GM18909 (cell line): Measurements from ENCODE around the gene ZNF562.
"Not testable (repeated sequence)": the region's sequence is repeated elsewhere in the genome, so short reads cannot be mapped to it uniquely, and the experiment has no call there.

Source experiments
- ATAC-seq: cut with Tn5 transposase; IDR thresholded peaks from one replicate; pipeline ENCODE4 v1.9.1; 2021; ENCODE audit warnings: mild to moderate bottlenecking; ENCODE audit not compliant: unreplicated experiment, poor library complexity

ZNF562 gene

DNA sequence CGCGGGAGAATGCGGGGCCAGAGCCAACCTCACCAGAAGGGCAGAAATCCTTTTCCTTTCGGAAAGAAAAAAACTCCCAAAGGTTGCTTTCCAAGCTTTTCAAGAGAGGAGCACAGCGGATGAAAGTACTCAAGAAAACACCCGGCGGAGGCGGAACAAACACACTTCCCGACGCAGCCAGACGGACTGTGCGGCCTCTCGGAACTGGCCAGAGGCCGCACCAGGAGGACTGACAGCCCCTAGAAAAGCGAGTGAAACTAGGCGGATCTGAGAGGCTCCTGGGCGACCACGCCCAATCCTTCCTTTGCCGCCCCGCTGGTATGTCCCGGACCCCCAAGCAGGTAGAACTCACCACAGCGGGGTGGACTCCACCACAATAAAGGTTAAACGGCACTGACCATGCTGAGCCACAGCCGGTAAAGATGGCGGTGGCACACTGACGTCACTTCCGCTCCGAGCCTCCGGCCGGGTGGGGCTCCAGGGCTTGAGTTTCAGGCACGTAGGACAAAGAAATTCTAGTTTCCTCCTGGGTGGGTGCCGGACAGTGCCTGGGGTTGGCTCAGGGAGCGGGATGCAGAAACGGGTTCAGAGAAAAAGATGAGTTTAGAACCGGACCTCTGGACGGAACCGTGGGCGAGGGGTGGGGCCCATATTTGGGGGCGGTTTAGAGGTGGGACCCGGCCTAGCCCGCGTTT lies at the start of gene ZNF562:
ZNF562 (minus strand) TSS at position 438 of the 695 bp plus-strand sequence. CDS start 14,356 bp downstream, outside the sequence.
- peak; percentile 87 for ATAC-seq

GRCh38 chr19:9724157-9724556 lies 49.3 kb upstream of the ZNF562 start:
- no peak for ATAC-seq

GRCh38 chr19:9721861-9722260 lies 47.0 kb upstream of the ZNF562 start:
- no peak for ATAC-seq

GRCh38 chr19:9720541-9720940 lies 45.6 kb upstream of the ZNF562 start:
- ATAC-seq = no peak

DNA sequence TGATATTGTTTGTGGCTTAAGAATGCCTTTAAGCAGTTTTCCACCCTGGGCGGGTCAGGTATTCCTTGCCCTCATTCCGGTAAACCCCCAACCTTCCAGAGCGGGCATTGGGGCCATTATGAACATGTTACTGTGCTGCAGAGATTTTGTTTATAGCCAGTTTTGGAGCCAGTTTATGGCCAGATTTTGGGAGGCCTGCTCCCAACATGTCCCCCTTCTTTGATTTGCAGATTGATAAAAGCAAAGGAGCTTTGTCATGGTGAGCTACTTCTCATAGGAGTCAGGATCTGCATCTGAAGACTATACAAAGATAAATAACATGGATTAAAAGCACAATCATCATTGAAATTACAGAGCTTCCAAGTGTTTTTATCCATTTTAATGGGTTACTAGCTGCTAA lies 36.9 kb upstream of the ZNF562 start:
- ATAC-seq = no peak

DNA sequence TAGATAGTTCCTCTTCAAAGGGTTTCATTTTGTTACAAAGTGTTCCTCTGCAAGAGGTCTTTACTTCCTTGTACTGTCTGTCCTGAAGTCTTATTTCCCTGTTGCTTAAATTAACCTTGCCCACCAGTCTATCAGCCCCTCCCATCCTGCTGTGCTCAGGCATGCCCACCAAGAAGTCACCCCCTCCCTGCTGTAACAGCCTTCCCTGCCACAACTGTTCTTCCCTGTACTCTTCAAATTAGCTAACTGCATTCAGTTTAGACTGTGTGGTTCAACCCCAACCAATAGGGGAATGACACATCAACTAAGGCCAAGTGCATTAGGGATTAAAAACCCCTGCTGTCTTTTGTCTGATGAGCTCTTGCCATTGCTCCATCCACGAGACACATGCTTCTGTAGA lies 34.4 kb upstream of the ZNF562 start:
- no peak for ATAC-seq

- no peak for ATAC-seq
Observed at GRCh38 chr19:9705836-9706235, 30.9 kb upstream of the ZNF562 start.

- no peak for ATAC-seq
Observed at GRCh38 chr19:9702186-9702585, 27.3 kb upstream of the ZNF562 start.

GRCh38 chr19:9700229-9700981 lies 25.5 kb upstream of the ZNF562 start:
- no peak for ATAC-seq

GRCh38 chr19:9690301-9690700 lies 15.4 kb upstream of the ZNF562 start:
- ATAC-seq = not testable (repeated sequence)

DNA sequence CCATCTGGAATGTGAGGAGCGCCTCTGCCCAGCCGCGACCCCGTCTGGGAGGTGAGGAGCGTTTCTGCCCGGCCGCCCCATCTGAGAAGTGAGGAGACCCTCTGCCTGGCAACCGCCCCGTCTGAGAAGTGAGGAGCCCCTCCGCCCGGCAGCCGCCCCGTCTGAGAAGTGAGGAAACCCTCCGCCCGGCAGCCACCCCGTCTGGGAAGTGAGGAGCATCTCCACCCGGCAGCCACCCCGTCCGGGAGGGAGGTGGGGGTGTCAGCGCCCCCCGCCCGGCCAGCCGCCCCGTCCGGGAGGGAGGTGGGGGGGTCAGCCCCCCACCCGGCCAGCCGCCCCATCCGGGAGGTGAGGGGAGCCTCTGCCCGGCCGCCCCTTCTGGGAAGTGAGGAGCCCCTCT lies 5.1 kb upstream of the ZNF562 start:
- not testable (repeated sequence) for ATAC-seq

DNA sequence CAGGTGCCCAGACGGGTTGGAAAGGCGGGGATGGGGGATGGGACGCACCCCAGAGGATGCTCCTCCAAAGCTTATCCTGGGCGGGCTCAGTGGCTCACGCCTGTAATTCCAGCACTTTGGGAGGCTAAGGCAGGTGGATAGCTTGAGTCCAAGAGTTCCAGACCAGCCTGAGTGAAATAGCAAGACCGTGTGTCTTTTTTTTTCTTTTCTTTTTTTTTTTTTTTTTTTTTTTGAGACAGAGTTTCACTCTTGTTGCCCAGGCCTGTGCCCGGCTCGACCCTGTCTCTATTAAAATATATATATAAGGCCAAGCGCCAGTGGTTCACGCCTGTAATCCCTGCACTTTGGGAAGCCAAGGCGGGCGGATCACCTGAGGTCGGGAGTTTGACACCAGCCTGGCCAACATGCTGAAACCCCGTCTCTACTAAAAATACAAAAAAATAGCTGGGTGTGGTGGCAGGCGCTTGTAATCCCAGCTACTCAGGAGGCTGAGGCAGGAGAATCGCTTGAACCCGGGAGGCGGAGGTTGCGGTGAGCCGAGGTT lies 530 bp upstream of the ZNF562 start:
- ATAC-seq = peak; percentile 62

- no peak for ATAC-seq
Observed at GRCh38 chr19:9673912-9674662, 813 bp downstream of the ZNF562 start.

GRCh38 chr19:9672893-9673292 lies 2.0 kb downstream of the ZNF562 start:
- no peak for ATAC-seq

DNA sequence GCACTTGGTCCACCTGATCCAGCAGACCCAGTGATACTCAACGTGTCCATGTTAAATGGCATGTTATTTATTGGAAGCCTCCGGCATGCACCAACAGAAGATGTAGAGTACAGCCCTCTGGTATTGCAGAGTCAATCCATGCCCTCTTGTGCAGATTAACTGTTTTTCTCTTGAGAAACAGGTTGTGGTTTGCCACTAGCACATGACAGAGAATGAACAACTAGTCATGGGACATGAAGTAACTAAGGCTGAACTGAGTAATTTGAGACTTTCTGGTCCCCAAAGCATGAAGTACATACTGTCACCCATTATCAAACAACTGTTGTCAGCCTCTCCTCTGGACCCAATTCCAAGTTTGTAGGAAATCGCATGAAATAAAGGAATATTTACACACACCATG lies 3.2 kb downstream of the ZNF562 start:
- ATAC-seq = no peak

DNA sequence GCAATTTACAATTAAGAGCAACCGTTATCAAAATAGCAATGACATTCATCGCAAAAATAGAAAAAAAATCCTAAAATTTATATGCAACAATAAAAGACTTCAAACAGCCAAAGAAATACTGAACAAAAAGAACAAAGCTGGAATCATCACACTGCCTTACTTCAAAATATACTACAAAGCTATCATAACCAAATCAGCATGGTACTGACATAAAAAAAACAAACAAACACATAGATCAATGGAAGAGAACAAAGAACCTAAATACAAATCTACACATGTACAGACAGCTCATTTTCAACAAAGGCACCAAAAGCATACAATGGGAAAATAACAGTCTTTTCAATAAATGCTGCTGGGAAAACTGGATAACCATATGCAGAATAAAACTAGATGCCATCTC lies 6.4 kb downstream of the ZNF562 start:
- ATAC-seq = no peak

- no peak for ATAC-seq
Observed at GRCh38 chr19:9667898-9668297, 7.0 kb downstream of the ZNF562 start.

DNA sequence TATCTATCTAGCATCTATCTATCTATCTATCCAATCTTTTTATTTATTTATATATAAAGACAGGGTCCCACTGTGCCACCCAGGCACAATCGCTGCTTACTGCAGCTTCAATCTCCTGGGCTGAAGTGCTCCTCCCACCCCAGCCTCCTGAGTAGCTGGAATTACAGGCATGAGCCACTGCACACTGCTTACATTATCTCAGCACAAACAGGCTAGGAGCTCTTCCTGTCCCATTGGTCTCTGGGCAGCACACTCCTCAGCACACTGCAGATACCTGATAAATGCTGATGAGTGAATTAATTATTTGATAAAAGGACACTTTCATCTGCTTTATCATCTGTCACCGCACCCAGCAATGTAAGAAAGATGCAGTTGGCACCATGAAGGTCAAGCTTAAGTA lies 16.1 kb downstream of the ZNF562 start:
- no peak for ATAC-seq

DNA sequence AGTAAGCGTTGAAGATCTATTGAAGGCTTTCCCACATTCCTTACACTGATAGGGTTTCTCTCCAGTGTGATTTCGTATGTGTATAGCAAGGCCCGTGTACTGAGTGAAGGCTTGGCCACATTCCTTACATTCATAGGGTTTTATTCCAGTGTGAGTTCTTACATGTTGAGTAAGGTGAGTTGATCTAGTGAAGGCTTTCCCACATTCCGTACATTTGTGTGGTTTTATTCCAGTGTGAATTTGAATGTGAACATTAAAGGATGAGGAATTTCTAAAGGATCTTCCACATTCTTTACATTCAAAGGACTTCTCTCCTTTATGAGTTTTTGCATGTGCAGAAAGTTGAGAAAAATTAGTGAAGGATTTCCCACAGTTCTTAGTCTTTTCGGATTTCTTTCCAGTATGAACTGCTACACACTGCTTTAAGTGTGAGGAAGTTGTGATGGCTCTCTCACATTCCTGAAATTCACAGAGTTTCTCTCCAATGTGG lies 21.8 kb downstream of the ZNF562 start:
- ATAC-seq = not testable (repeated sequence)

GRCh38 chr19:9651464-9651863 lies 23.4 kb downstream of the ZNF562 start:
- not testable (repeated sequence) for ATAC-seq

DNA sequence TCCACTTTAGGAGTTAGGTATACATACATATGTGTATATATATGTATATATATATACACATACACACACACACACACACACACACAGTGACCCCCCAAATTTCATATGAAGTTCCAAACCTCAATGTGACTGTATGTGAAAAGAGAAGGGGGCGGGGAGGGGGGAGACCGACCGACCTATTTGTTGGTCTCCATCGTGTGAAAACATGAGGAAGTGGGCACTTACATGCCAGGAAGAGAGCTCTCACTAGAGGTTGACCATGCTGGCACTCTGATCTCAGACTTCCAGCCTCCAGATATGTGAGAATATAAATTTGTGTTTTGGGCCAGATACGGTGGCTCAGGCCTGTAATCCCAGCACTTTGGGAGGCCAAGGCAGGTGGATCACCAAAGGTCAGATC lies 24.6 kb downstream of the ZNF562 start:
- ATAC-seq = no peak
